ENCODE results near the gene BTBD9. TPM values are rescaled to one million over a fixed set of nuclear protein-coding genes. Genes with fewer than 3 reads are reported as not detected.

The BTBD9 gene
- total RNA-seq: 10 to 100 TPM; 30.1 to 45.8 TPM

GRCh38 chr6:38639498-38640215 is at the start of gene BTBD9:
Gene BTBD9 (minus strand): TSS chr6:38639929.
- Histone ChIP-seq H3K27ac (peak within 1 kb of the TSS; percentile 81 to 90), H3K36me3 (no peaks in the 10 kb centered on the region), H3K27me3 (replicated peaks; ENCODE audit: insufficient read depth) (no peaks in the 10 kb centered on the region), H3K4me3 (peak within 1 kb of the TSS; percentile 97), H3K4me1 (ENCODE audit: control insufficient read depth in 1 of 2, low read depth in 2 of 2) (peaks cover 7 to 25% of the 10 kb centered on the region in 2 donors), H3K9me3 (no peaks in the 10 kb centered on the region)
- TF ChIP-seq CTCF (IDR thresholded peaks at IDR 0.05): no peak
- peak; percentile 80 for ATAC-seq (ENCODE audit: insufficient number of reproducible peaks, low FRiP score, low read depth)
- peak; percentile 54 for DNase-seq (ENCODE audit: low spot score)

DNA sequence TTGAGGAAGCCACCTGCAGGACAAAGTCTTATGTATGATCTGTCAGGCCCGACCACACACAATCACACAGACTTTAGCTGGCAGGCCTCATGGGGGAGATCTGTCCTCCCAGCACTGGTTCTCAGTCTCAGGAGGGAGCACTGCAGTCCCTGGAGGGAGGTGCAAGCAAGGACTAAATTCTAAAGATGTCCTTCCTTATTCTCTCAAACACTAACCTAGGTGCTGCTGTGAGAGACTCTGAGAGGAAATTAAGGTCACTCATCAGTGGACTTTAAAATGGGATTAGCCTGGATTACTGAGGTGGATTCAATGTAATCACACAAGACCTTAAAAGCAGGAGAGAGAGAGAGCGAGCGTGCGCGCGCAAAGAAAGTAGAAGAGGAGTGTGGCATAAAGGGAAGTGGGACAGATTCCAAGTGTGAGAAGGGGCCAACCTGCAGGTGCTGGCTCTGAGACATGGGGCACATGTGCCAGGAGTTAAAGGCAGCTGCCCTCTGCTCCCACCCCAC is 48.9 kb upstream of the BTBD9 start:
- H3K4me1 ChIP-seq (ENCODE audit: control insufficient read depth in 1 of 2, low read depth in 2 of 2): peaks cover 5 to 13% of the 10 kb centered on the region in 2 donors
- H3K4me3 ChIP-seq: no peak overlapping the region
- no peak for DNase-seq (ENCODE audit: low spot score)
- no peak for TF ChIP-seq CTCF (IDR thresholded peaks at IDR 0.05)
- no peak overlapping the region for H3K27ac ChIP-seq
- no peak for ATAC-seq (ENCODE audit: insufficient number of reproducible peaks, low FRiP score, low read depth)
- no peaks in the 10 kb centered on the region for H3K36me3 ChIP-seq
- no peaks in the 10 kb centered on the region for H3K9me3 ChIP-seq
- no peaks in the 10 kb centered on the region for H3K27me3 ChIP-seq (replicated peaks; ENCODE audit: insufficient read depth)

DNA sequence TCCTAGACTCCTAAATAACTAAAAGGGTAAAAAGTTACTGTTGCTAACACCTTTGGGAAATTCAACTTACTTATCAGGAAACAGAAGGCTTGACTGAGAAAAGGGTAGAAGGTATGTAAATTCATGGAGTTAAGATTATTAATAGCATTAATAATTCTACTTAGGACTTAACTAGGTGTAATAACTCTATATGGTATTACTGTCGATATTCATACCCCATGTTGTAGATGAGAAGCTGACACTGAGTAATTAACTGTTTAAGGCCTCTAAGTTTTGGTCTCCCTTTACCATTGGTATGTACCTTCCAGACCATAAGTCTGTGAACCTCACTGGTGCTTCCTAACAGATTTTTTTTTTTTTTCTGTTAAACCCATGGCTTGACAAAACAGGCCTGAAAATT is 47.8 kb upstream of the BTBD9 start:
- H3K27ac ChIP-seq: no peak overlapping the region
- peaks cover 5 to 13% of the 10 kb centered on the region in 2 donors for H3K4me1 ChIP-seq (ENCODE audit: control insufficient read depth in 1 of 2, low read depth in 2 of 2)
- no peaks in the 10 kb centered on the region for H3K36me3 ChIP-seq
- DNase-seq (ENCODE audit: low spot score) (no peak), ATAC-seq (ENCODE audit: insufficient number of reproducible peaks, low FRiP score, low read depth) (no peak)
- TF ChIP-seq CTCF (IDR thresholded peaks at IDR 0.05): no peak
- no peaks in the 10 kb centered on the region for H3K27me3 ChIP-seq (replicated peaks; ENCODE audit: insufficient read depth)
- H3K4me3 ChIP-seq: no peak overlapping the region
- no peaks in the 10 kb centered on the region for H3K9me3 ChIP-seq

- TF ChIP-seq CTCF (IDR thresholded peaks at IDR 0.05): no peak
- Histone ChIP-seq H3K4me3 (no peak overlapping the region), H3K27ac (no peak overlapping the region), H3K36me3 (peaks cover under 1% of the 10 kb centered on the region), H3K4me1 (ENCODE audit: control insufficient read depth in 1 of 2, low read depth in 2 of 2) (peaks cover 5 to 13% of the 10 kb centered on the region in 2 donors), H3K27me3 (replicated peaks; ENCODE audit: insufficient read depth) (no peaks in the 10 kb centered on the region), H3K9me3 (no peaks in the 10 kb centered on the region)
- DNase-seq (ENCODE audit: low spot score) (no peak), ATAC-seq (ENCODE audit: insufficient number of reproducible peaks, low FRiP score, low read depth) (no peak)
These were observed 47.3 kb upstream of the BTBD9 start for GRCh38 chr6:38687043-38687353.

- Histone ChIP-seq H3K9me3 (no peaks in the 10 kb centered on the region), H3K27me3 (replicated peaks; ENCODE audit: insufficient read depth) (no peaks in the 10 kb centered on the region), H3K4me1 (ENCODE audit: control insufficient read depth in 1 of 2, low read depth in 2 of 2) (peaks cover 5 to 13% of the 10 kb centered on the region in 2 donors), H3K36me3 (peaks cover 3% of the 10 kb centered on the region), H3K4me3 (no peak overlapping the region), H3K27ac (no peak overlapping the region)
- TF ChIP-seq CTCF (IDR thresholded peaks at IDR 0.05): no peak
- ATAC-seq (ENCODE audit: insufficient number of reproducible peaks, low FRiP score, low read depth) (no peak), DNase-seq (ENCODE audit: low spot score) (no peak)
These were observed 46.7 kb upstream of the BTBD9 start for GRCh38 chr6:38686270-38687042.

All from thoracic aorta (tissue), 2 donors.